BLaER1 (cell line): ENCODE data around the gene ZNF268.

ENCODE experiments used
- H3K27ac ChIP-seq: shearing (Covaris generic); formaldehyde crosslinking; 2 replicates; pipeline ENCODE4 v1.8.1; 2022
- H3K27me3 ChIP-seq: shearing (Covaris generic); formaldehyde crosslinking; 2 replicates; pipeline ENCODE4 v1.8.1; 2022
- H3K36me3 ChIP-seq: shearing (Covaris generic); formaldehyde crosslinking; 2 replicates; pipeline ENCODE4 v1.8.1; 2022
- H3K4me1 ChIP-seq: shearing (Covaris generic); formaldehyde crosslinking; 2 replicates; pipeline ENCODE4 v1.8.1; 2022
- H3K4me2 ChIP-seq: shearing (Covaris generic); formaldehyde crosslinking; 2 replicates; pipeline ENCODE4 v1.8.1; 2022
- H3K4me3 ChIP-seq: shearing (Covaris generic); formaldehyde crosslinking; 2 replicates; pipeline ENCODE4 v1.8.1; 2022
- H3K9ac ChIP-seq: shearing (Covaris generic); formaldehyde crosslinking; 2 replicates; pipeline ENCODE4 v1.8.1; 2022
- H3K9me3 ChIP-seq: shearing (Covaris generic); formaldehyde crosslinking; 2 replicates; pipeline ENCODE4 v1.8.1; 2022
- H4K20me1 ChIP-seq: shearing (Covaris generic); formaldehyde crosslinking; 2 replicates; pipeline ENCODE4 v1.8.1; 2022
- Cebpa-rat ChIP-seq: shearing (Covaris generic); IDR thresholded peaks from 2 replicates; pipeline ENCODE4 v1.8.1; 2022

The ZNF268 gene

GRCh38 chr12:133225527-133225926 lies 44.2 kb downstream of the ZNF268 start:
- peaks cover 90% of the 10 kb centered on the region for H3K9me3 ChIP-seq
- TF ChIP-seq Cebpa-rat = no peak

GRCh38 chr12:133226690-133227089 lies 45.4 kb downstream of the ZNF268 start:
- Histone ChIP-seq H3K27ac (no peak overlapping the region), H3K4me3 (no peak overlapping the region), H3K9ac (no peak overlapping the region), H3K36me3 (no peaks in the 10 kb centered on the region), H3K9me3 (peaks cover 90% of the 10 kb centered on the region), H3K27me3 (no peaks in the 10 kb centered on the region), H3K4me1 (no peaks in the 10 kb centered on the region), H4K20me1 (no peaks in the 10 kb centered on the region), H3K4me2 (no peak overlapping the region)
- TF ChIP-seq Cebpa-rat = no peak

More at GRCh38 chr12:133225527-133225926, 44.2 kb downstream of the ZNF268 start:
- Histone ChIP-seq H3K27me3 (no peaks in the 10 kb centered on the region), H3K9ac (no peak overlapping the region), H3K4me2 (no peak overlapping the region), H3K27ac (no peak overlapping the region), H3K4me1 (no peaks in the 10 kb centered on the region), H3K36me3 (no peaks in the 10 kb centered on the region), H3K4me3 (no peak overlapping the region), H4K20me1 (no peaks in the 10 kb centered on the region)

DNA sequence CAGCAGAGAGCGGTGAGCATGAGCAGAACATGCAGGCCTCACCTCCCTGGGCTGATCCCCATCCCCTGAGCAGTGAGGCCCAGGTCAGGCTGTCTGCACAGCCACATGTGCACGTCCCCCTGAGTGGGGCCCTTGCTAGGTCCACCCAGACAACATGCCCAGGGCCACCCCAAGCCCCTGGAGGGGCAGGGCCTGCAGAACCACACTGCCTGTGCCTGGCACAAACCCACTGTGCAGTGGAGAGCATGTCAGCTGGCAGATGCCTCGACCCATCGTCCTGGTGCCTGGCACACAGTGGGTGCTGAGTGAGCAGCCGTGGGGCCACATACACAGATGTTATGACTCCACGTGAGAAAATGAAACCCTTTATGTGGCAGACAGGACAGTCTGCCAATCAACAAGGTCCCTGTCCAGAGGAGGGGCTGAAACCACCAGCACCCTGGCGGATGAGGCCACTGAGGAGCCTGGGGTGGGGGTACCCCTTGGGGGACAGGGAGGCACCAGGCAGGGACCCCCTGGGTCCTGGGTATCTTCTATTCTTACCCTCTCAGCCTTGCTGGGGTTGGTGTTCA lies 46.1 kb downstream of the ZNF268 start:
- peaks cover 90% of the 10 kb centered on the region for H3K9me3 ChIP-seq
- no peak for TF ChIP-seq Cebpa-rat
- H3K36me3 ChIP-seq = no peaks in the 10 kb centered on the region
- H3K4me1 ChIP-seq = no peaks in the 10 kb centered on the region
- no peak overlapping the region for H3K4me2 ChIP-seq
- H3K4me3 ChIP-seq = no peak overlapping the region
- no peak overlapping the region for H3K27ac ChIP-seq
- no peaks in the 10 kb centered on the region for H3K27me3 ChIP-seq
- H4K20me1 ChIP-seq = no peaks in the 10 kb centered on the region
- H3K9ac ChIP-seq = no peak overlapping the region

DNA sequence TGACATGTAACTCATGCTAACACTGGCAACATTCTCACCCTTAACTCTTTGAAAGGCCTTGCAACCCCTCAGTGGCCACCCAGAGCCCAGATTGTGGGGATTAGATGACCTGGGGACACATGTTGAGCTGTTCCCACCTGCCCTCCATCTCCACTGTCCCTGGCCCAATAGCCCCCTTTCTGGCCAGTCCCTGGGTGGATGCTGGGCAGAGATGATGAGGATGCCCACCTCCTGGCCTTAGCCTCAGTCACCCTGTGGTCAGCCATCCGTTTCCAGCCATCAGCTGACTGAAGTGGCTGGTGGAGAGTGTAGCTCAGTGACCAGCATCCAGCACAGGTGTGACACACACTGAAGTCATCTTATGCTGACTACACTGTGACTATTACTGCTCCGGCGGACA lies 49.7 kb downstream of the ZNF268 start:
- Histone ChIP-seq H3K4me3 (no peak overlapping the region), H3K4me2 (no peak overlapping the region), H3K4me1 (no peaks in the 10 kb centered on the region), H4K20me1 (no peaks in the 10 kb centered on the region), H3K9me3 (peaks cover 87% of the 10 kb centered on the region), H3K36me3 (no peaks in the 10 kb centered on the region), H3K9ac (no peak overlapping the region), H3K27me3 (no peaks in the 10 kb centered on the region), H3K27ac (no peak overlapping the region)
- no peak for TF ChIP-seq Cebpa-rat

GRCh38 chr12:133233006-133233405 lies 51.7 kb downstream of the ZNF268 start:
- no peak overlapping the region for H3K9ac ChIP-seq
- peaks cover 88% of the 10 kb centered on the region for H3K9me3 ChIP-seq
- H3K27ac ChIP-seq = no peak overlapping the region
- H4K20me1 ChIP-seq = no peaks in the 10 kb centered on the region
- no peak for TF ChIP-seq Cebpa-rat
- no peaks in the 10 kb centered on the region for H3K27me3 ChIP-seq
- H3K4me1 ChIP-seq = no peaks in the 10 kb centered on the region
- H3K4me2 ChIP-seq = no peak overlapping the region
- H3K4me3 ChIP-seq = no peak overlapping the region
- H3K36me3 ChIP-seq = no peaks in the 10 kb centered on the region

DNA sequence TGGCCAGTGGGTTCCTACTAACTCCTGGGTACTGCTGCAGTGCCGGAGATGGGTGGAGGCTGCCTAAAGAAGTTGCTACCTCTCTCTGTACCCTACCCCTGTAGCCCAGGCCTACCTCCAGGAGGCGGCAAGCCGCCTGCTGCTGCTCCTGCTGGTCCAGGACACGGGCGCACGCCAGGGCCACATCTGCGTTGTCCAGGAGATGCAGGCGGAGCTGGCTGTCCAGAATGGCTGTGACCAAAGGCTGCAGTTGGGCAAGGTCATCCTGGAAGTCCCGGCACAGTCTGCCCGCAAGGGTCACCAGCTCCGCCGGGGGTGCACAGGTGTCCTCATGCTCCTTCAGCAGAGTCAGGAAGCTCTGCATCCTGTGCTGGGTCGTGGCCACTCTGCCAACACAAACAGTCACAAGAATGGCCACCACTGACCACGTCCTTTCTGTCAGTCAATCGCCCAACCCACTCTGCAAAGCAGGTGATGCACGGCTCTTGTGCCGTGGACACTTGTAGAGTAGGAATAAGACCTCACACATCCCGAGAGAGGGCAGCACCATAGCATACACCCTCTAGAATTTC lies 52.8 kb downstream of the ZNF268 start:
- no peak for TF ChIP-seq Cebpa-rat
- Histone ChIP-seq H3K4me2 (no peak overlapping the region), H3K4me3 (no peak overlapping the region), H3K9me3 (peaks cover 95% of the 10 kb centered on the region), H3K27me3 (no peaks in the 10 kb centered on the region), H3K27ac (no peak overlapping the region), H3K9ac (no peak overlapping the region), H4K20me1 (no peaks in the 10 kb centered on the region), H3K4me1 (no peaks in the 10 kb centered on the region), H3K36me3 (no peaks in the 10 kb centered on the region)

GRCh38 chr12:133234971-133235370 lies 53.7 kb downstream of the ZNF268 start:
- H3K9me3 ChIP-seq = peaks cover 96% of the 10 kb centered on the region
- H3K27ac ChIP-seq = no peak overlapping the region
- H3K4me1 ChIP-seq = no peaks in the 10 kb centered on the region
- no peaks in the 10 kb centered on the region for H3K27me3 ChIP-seq
- TF ChIP-seq Cebpa-rat = no peak
- H3K36me3 ChIP-seq = no peaks in the 10 kb centered on the region
- H3K4me3 ChIP-seq = no peak overlapping the region
- no peaks in the 10 kb centered on the region for H4K20me1 ChIP-seq
- no peak overlapping the region for H3K4me2 ChIP-seq
- H3K9ac ChIP-seq = no peak overlapping the region

DNA sequence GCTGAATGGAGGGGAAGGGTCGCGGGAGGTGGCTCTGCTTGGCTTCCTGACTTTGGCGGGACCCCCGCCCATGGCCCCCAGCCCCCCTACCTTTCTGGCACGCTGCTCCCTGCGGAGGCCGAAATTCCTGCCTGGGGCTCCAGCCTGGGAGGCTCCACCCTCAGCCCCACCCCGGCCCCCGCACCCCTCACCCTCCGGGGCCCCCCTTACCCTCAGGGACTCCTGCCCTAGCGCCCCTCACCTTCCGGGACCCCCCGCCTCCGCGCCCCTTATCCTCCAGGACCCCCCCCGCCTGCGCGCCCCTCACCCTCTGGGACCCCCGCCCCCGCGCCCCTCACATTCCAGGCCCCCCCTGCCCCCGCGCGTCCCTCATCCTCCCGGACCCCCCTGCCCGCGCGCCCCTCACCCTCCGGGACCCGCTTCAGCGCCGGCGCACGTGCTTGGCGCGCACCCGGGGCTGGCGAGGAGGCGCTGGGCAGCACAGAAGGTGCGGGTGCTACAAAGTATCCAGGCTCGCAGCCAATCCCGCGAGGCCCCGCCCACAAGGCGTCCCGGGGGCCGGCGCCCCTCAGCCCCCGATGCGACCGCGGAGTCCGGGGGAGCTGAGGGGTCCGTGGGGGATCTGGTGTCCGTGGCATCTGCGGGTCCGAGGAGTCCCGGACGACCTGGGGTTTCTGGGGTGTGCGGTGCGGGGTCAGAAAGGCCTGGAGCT lies 54.3 kb downstream of the ZNF268 start, which contains the start of gene ANHX:
ANHX (minus strand) TSS at position 477 of the 712 bp plus-strand sequence. CDS start 1,521 bp downstream, outside the sequence.
- H3K9me3 ChIP-seq = peaks cover 97% of the 10 kb centered on the region
- no peak within 1 kb of the TSS for H3K4me3 ChIP-seq
- H3K4me2 ChIP-seq = no peak within 1 kb of the TSS
- no peak for TF ChIP-seq Cebpa-rat
- H3K9ac ChIP-seq = no peak within 1 kb of the TSS
- H3K27ac ChIP-seq = no peak within 1 kb of the TSS
- no peaks in the 10 kb centered on the region for H3K4me1 ChIP-seq
- no peaks in the 10 kb centered on the region for H3K36me3 ChIP-seq
- H3K27me3 ChIP-seq = no peaks in the 10 kb centered on the region
- no peaks in the 10 kb centered on the region for H4K20me1 ChIP-seq

- Histone ChIP-seq H3K4me2 (no peak overlapping the region), H3K27me3 (no peaks in the 10 kb centered on the region), H4K20me1 (no peaks in the 10 kb centered on the region), H3K36me3 (no peaks in the 10 kb centered on the region), H3K9ac (no peak overlapping the region), H3K4me1 (no peaks in the 10 kb centered on the region), H3K9me3 (peaks cover 93% of the 10 kb centered on the region), H3K4me3 (no peak overlapping the region), H3K27ac (no peak overlapping the region)
- TF ChIP-seq Cebpa-rat = no peak
Measured at GRCh38 chr12:133236144-133236543, 54.8 kb downstream of the ZNF268 start.

DNA sequence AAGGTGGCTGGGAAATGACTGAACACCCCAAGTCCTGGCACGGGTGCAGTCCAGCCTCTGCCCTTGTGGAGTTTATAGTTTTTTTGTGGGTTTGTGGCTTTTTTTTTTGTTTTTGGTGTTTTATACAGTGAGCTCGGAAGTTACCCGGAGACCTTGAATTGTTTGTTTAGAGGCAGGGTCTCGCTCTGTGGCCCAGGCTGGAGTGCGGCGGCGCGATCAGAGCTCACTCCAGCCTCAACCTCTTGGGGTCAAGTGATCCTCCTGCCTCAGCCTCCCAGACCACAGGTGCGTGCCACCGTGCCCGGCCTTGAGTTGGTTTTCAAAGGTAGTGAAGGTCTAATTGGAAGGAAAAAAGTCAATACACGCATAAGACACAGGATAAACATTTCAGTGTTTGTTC lies 55.3 kb downstream of the ZNF268 start:
- Histone ChIP-seq H3K9me3 (peaks cover 89% of the 10 kb centered on the region), H3K4me3 (no peak overlapping the region)
- TF ChIP-seq Cebpa-rat = no peak

More for the DNA sequence above, 55.3 kb downstream of the ZNF268 start:
- no peaks in the 10 kb centered on the region for H3K4me1 ChIP-seq
- H3K27ac ChIP-seq = no peak overlapping the region
- H3K36me3 ChIP-seq = no peaks in the 10 kb centered on the region
- H3K27me3 ChIP-seq = no peaks in the 10 kb centered on the region
- H4K20me1 ChIP-seq = no peaks in the 10 kb centered on the region
- no peak overlapping the region for H3K4me2 ChIP-seq
- H3K9ac ChIP-seq = no peak overlapping the region
